Measurements from ENCODE around the gene KCNJ14. TPM values are rescaled to one million over a fixed set of nuclear protein-coding genes. Genes with fewer than 3 reads are reported as not detected.

Gene KCNJ14
- total RNA-seq, 3 donors from 2014 or later, result 0.80 to 1.6 (median 1.0) TPM

DNA sequence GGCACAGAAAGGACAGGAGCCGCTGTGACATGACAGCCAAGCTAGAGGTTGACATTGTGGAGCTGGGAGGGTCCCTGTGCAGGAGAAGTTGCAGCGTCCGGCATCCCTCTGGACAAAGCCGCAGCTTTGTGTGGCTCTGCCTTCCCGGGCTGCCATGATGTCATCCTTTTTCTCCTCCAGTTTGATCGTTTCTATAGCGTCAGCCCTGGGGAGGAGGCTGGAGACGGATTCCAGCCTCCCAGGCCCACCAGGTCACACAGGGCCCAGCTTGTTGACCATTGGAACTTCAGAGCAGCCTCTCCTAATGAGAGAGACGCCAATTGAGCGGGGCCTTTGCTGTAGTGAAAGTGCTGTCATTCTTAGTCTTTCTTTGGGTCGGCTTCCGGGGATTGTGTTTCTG is 3.8 kb upstream of the KCNJ14 start:
- Histone ChIP-seq H3K4me3 (no peak overlapping the region), H3K4me1 (peaks cover 0 to under 1% of the 10 kb centered on the region in 2 donors), H3K9me3 (no peaks in the 10 kb centered on the region), H3K36me3 (peaks cover 21% of the 10 kb centered on the region), H3K27ac (no peak overlapping the region), H3K27me3 (no peaks in the 10 kb centered on the region)
- intact Hi-C loops (cut with DNase I; ENCODE audit: low total_unique reads), result no loop called here
- no peak for TF ChIP-seq POLR2AphosphoS5 (IDR thresholded peaks at IDR 0.05)
- no peak for TF ChIP-seq POLR2A (IDR thresholded peaks at IDR 0.05)
- TF ChIP-seq, protein P1, sequence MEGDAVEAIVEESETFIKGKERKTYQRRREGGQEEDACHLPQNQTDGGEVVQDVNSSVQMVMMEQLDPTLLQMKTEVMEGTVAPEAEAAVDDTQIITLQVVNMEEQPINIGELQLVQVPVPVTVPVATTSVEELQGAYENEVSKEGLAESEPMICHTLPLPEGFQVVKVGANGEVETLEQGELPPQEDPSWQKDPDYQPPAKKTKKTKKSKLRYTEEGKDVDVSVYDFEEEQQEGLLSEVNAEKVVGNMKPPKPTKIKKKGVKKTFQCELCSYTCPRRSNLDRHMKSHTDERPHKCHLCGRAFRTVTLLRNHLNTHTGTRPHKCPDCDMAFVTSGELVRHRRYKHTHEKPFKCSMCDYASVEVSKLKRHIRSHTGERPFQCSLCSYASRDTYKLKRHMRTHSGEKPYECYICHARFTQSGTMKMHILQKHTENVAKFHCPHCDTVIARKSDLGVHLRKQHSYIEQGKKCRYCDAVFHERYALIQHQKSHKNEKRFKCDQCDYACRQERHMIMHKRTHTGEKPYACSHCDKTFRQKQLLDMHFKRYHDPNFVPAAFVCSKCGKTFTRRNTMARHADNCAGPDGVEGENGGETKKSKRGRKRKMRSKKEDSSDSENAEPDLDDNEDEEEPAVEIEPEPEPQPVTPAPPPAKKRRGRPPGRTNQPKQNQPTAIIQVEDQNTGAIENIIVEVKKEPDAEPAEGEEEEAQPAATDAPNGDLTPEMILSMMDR (IDR thresholded peaks at IDR 0.05), result no peak
- DNase-seq (ENCODE audit: low spot score in 2 of 2), result no peak

DNA sequence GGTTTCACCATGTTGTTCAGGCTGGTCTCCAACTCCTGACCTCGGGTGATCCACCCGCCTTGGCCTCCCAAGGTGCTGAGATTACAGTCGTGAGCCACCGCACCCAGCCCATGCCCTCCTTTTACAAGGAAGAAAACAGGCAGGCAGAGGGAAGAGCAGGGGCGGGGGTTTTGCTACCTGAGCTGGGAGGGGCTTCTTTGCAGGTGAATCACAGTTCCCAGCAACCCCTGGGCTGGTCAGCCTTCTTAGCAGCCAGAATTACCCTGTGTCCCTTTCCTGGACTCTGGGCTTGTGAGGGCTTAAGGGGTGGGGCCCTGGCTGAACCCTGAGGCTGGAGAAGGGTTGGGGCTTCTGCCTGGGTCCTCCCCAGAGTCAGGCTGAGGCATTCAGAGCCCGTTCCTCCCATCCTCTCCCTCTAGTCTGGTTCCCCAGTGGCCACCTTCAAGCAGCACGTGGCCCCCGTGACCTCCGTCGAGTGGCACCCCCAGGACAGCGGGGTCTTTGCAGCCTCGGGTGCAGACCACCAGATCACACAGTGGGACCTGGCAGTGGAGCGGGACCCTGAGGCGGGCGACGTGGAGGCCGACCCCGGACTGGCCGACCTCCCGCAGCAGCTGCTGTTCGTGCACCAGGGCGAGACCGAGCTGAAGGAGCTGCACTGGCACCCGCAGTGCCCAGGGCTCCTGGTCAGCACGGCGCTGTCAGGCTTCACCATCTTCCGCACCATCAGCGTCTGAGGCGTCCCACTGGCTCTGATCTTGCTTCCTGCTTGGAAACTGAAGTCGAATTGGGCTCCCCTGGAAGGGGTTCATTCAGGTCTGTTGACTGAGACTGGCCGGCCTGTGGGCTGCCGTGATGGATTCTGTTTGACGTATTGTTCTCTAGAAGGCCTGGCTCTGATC is 2.8 kb upstream of the KCNJ14 start:
- peaks cover 21% of the 10 kb centered on the region for H3K36me3 ChIP-seq
- no peak for TF ChIP-seq POLR2A (IDR thresholded peaks at IDR 0.05)
- TF ChIP-seq, protein P1 (IDR thresholded peaks at IDR 0.05), result no peak
- no peak for TF ChIP-seq POLR2AphosphoS5 (IDR thresholded peaks at IDR 0.05)
- intact Hi-C loops (cut with DNase I; ENCODE audit: low total_unique reads), result no loop called here

DNA sequence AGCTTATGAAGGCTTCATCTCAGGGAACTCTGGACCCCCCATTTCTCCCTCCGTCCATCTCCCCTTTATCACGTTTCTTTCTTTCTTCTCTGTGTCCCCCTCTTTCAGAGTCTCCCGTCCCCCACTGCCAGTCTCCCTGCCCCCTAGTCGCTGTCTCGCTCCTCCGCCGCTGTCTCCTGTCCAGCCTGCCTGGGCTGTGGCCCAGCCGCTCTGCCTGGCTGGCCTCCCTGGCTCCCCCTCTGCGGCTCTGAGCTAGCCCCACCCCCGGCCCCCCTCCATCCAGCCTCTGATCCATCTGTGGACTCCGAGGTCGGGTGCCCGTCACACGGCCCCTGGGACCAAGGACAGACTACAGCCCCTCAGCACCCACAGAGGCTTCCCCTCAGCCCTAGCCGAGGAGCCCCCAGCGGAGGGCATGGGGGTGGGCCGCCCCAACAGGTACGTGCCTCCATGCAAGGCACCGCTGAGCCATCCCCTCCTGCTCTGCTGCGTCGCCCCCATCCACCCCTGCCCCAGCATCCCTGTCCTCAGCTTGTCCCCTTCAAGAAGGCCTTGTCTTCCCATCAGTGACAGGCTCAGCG is 1.1 kb upstream of the KCNJ14 start:
- H3K9me3 ChIP-seq, result no peaks in the 10 kb centered on the region
- no peak for DNase-seq (ENCODE audit: low spot score in 2 of 2)
- intact Hi-C loops (cut with DNase I; ENCODE audit: low total_unique reads), result no loop called here
- H3K27ac ChIP-seq, result no peak overlapping the region
- TF ChIP-seq, protein P1 (IDR thresholded peaks at IDR 0.05), result no peak
- TF ChIP-seq POLR2AphosphoS5 (IDR thresholded peaks at IDR 0.05) (no peak), POLR2A (IDR thresholded peaks at IDR 0.05) (no peak)
- no peak overlapping the region for H3K4me3 ChIP-seq
- peaks cover 21% of the 10 kb centered on the region for H3K36me3 ChIP-seq
- no peaks in the 10 kb centered on the region for H3K4me1 ChIP-seq
- no peaks in the 10 kb centered on the region for H3K27me3 ChIP-seq

More for the DNA sequence above, 2.8 kb upstream of the KCNJ14 start:
- Histone ChIP-seq H3K4me1 (no peaks in the 10 kb centered on the region), H3K4me3 (no peak overlapping the region), H3K9me3 (no peaks in the 10 kb centered on the region), H3K27me3 (no peaks in the 10 kb centered on the region), H3K27ac (no peak overlapping the region)
- DNase-seq (ENCODE audit: low spot score in 2 of 2), result no peak

DNA sequence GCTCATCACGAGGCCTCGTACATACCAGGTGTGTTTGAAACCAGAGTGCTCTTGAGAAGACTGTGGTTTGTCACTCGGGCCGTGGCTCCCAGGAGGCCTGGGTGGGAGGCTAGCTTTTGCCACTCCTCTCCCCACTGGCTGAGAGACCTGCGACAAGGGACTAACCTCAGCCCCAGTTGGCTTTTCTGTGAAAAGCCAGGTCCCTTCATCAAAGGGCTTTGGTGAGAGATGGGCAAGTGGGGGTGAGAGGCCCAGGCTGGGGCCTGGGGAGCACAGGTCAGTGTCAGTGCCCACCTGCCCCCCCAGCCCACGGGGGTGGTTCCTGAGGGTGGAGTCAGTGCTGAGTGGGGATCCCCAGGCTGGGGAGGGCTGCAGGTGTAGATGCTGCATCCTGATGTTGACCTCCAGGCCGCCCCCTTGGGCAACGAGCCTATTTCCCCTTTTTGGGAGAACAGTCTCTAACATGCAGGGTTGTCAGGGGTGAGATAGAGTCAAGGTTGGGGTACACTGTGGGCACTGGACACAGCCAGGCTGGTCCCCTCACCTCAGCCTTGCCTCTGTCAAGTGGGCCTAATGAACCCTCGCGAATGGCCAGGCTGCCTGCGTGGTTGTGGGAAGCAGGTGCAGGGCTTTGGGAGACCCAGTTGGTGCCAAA is 661 bp downstream of the KCNJ14 start:
- DNase-seq (ENCODE audit: low spot score in 2 of 2), result no peak
- Histone ChIP-seq H3K27ac (no peak overlapping the region), H3K36me3 (peaks cover 15% of the 10 kb centered on the region)

More for the DNA sequence above, 661 bp downstream of the KCNJ14 start:
- TF ChIP-seq POLR2AphosphoS5 (IDR thresholded peaks at IDR 0.05) (no peak), POLR2A (IDR thresholded peaks at IDR 0.05) (no peak)
- TF ChIP-seq, protein P1 (IDR thresholded peaks at IDR 0.05), result no peak
- intact Hi-C loops (cut with DNase I; ENCODE audit: low total_unique reads), result no loop called here
- Histone ChIP-seq H3K9me3 (no peaks in the 10 kb centered on the region), H3K4me3 (no peak overlapping the region), H3K4me1 (no peaks in the 10 kb centered on the region), H3K27me3 (no peaks in the 10 kb centered on the region)
